ENCODE data around the gene SNAP29. TPM values are rescaled to one million over a fixed set of nuclear protein-coding genes. Genes with fewer than 3 reads are reported as not detected.
A peak's percentile ranks its signal among the peaks of the same experiment; 100 is the strongest.

The SNAP29 gene
- total and polyA plus RNA-seq, 4 donors = 14.8 to 27.2 (median 17.1) TPM

GRCh38 chr22:20867179-20868024 lies 8.6 kb downstream of the SNAP29 start:
- ATAC-seq (ENCODE audit: insufficient read depth, low FRiP score) = peak; percentile 70

GRCh38 chr22:20868025-20868962 lies 9.5 kb downstream of the SNAP29 start:
- no peak overlapping the region for H3K9ac ChIP-seq (ENCODE audit: insufficient read depth in 1 of 2, low read length in 2 of 2)
- no peak for ATAC-seq (ENCODE audit: insufficient read depth, low FRiP score)
- 76 to 83% methylated on average over 7 of the region's 7 CpGs for WGBS, 2 donors

More at GRCh38 chr22:20867179-20868024, 8.6 kb downstream of the SNAP29 start:
- Histone ChIP-seq H3K36me3 (ENCODE audit: control insufficient read depth in 4 of 4, insufficient read depth in 4 of 4, low read length in 4 of 4) (peaks cover 0 to 12% (median 3%) of the 10 kb centered on the region in 4 donors), H3K9ac (ENCODE audit: insufficient read depth in 1 of 2, low read length in 2 of 2) (peak overlapping the region in 1 of 2 donors; percentile 7), H3K9me3 (ENCODE audit: control insufficient read depth in 4 of 4, insufficient read depth in 3 of 4, low read length in 3 of 4) (no peaks in the 10 kb centered on the region), H3K4me1 (ENCODE audit: control insufficient read depth in 5 of 5, insufficient read depth in 5 of 5, low read length in 5 of 5) (peaks cover 8 to 23% (median 18%) of the 10 kb centered on the region in 5 donors), H3K27me3 (ENCODE audit: control insufficient read depth in 3 of 3, insufficient read depth in 3 of 3, low read length in 2 of 3) (no peaks in the 10 kb centered on the region), H3K4me3 (no peak overlapping the region), H3K27ac (ENCODE audit: low read depth in 1 of 2, low read length in 1 of 2) (peak overlapping the region; percentile 41 to 90)
- DNase-seq = peak in 2 of 3 donors; percentile 39 to 74
- TF ChIP-seq, protein P1, sequence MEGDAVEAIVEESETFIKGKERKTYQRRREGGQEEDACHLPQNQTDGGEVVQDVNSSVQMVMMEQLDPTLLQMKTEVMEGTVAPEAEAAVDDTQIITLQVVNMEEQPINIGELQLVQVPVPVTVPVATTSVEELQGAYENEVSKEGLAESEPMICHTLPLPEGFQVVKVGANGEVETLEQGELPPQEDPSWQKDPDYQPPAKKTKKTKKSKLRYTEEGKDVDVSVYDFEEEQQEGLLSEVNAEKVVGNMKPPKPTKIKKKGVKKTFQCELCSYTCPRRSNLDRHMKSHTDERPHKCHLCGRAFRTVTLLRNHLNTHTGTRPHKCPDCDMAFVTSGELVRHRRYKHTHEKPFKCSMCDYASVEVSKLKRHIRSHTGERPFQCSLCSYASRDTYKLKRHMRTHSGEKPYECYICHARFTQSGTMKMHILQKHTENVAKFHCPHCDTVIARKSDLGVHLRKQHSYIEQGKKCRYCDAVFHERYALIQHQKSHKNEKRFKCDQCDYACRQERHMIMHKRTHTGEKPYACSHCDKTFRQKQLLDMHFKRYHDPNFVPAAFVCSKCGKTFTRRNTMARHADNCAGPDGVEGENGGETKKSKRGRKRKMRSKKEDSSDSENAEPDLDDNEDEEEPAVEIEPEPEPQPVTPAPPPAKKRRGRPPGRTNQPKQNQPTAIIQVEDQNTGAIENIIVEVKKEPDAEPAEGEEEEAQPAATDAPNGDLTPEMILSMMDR (IDR thresholded peaks at IDR 0.05; ENCODE audit: control extremely low read depth, extremely low read depth) = no peak
- 58 to 66% methylated on average over 11 of the region's 11 CpGs for WGBS, 2 donors

GRCh38 chr22:20869234-20869633 lies 10.4 kb downstream of the SNAP29 start:
- WGBS, 2 donors = 98 to 100% methylated on average over 2 of the region's 2 CpGs
- Histone ChIP-seq H3K4me1 (ENCODE audit: control insufficient read depth in 5 of 5, insufficient read depth in 5 of 5, low read length in 5 of 5) (peaks cover 8 to 21% (median 18%) of the 10 kb centered on the region in 5 donors), H3K9ac (ENCODE audit: insufficient read depth in 1 of 2, low read length in 2 of 2) (no peak overlapping the region), H3K36me3 (ENCODE audit: control insufficient read depth in 4 of 4, insufficient read depth in 4 of 4, low read length in 4 of 4) (peaks cover 2 to 10% (median 8%) of the 10 kb centered on the region in 4 donors), H3K4me3 (no peak overlapping the region), H3K27ac (ENCODE audit: low read depth in 1 of 2, low read length in 1 of 2) (no peak overlapping the region), H3K27me3 (ENCODE audit: control insufficient read depth in 3 of 3, insufficient read depth in 3 of 3, low read length in 2 of 3) (no peaks in the 10 kb centered on the region), H3K9me3 (ENCODE audit: control insufficient read depth in 4 of 4, insufficient read depth in 3 of 4, low read length in 3 of 4) (no peaks in the 10 kb centered on the region)
- DNase-seq (no peak), ATAC-seq (ENCODE audit: insufficient read depth, low FRiP score) (no peak)
- TF ChIP-seq, protein P1 (IDR thresholded peaks at IDR 0.05; ENCODE audit: control extremely low read depth, extremely low read depth) = no peak

More at GRCh38 chr22:20868025-20868962, 9.5 kb downstream of the SNAP29 start:
- no peaks in the 10 kb centered on the region for H3K27me3 ChIP-seq (ENCODE audit: control insufficient read depth in 3 of 3, insufficient read depth in 3 of 3, low read length in 2 of 3)
- DNase-seq = peak; percentile 37 to 69 (median 53)
- TF ChIP-seq, protein P1 (IDR thresholded peaks at IDR 0.05; ENCODE audit: control extremely low read depth, extremely low read depth) = no peak
- peak overlapping the region; percentile 41 to 76 for H3K27ac ChIP-seq (ENCODE audit: low read depth in 1 of 2, low read length in 1 of 2)
- peaks cover 8 to 21% (median 18%) of the 10 kb centered on the region in 5 donors for H3K4me1 ChIP-seq (ENCODE audit: control insufficient read depth in 5 of 5, insufficient read depth in 5 of 5, low read length in 5 of 5)
- no peak overlapping the region for H3K4me3 ChIP-seq
- H3K36me3 ChIP-seq (ENCODE audit: control insufficient read depth in 4 of 4, insufficient read depth in 4 of 4, low read length in 4 of 4) = peaks cover 2 to 12% (median 4%) of the 10 kb centered on the region in 4 donors
- H3K9me3 ChIP-seq (ENCODE audit: control insufficient read depth in 4 of 4, insufficient read depth in 3 of 4, low read length in 3 of 4) = no peaks in the 10 kb centered on the region

All from lung (tissue), 12 donors.